Activated naive CD4-positive, alpha-beta T cell treated with anti-CD3 and anti-CD28 coated beads, Interleukin-2, amount 10 ng/mL, durations not matched to agents 5 hours and 36 hours (primary cell): Measurements from ENCODE around the gene FAM72A. TPM values are rescaled to one million over a fixed set of nuclear protein-coding genes. Genes with fewer than 3 reads are reported as not detected.

Source experiments
- total RNA-seq, 2 experiments: library from RNA; stranded (reverse); gene quantifications; one replicate each; pipeline ENCODE4 v1.2.3, GENCODE V29; 2021

The FAM72A gene
- 10 to 100 TPM; 18.2 to 19.2 TPM for total RNA-seq

DNA sequence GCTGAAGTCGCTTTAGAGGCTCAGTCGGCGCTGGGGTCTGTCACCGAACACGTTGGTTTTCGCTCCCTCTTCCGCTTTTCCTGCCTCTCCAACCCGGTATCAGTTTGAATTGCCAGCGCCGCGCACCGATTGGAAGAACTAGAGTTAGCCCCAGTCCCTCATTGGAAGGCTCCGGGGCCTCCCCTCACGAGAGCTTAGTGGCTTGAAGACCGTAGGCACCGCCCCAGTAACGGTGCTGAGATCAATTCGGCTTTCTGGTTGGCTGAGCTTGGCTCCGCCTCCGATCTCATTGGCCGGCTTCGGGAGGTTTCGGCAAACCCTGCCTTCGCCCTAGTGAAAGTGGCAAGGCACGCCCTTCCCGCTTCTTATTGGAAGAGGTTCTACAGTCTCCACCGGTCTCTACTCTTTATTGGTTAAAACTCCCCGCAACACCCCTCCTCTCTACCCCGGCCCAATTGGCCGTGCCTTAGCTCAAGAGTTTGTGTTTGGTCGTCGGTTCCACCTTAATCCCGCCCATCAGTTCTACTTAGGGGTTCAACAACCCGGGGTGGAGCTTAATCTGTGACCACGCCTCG, at the start of gene FAM72A:
Gene FAM72A, minus strand, starts transcription at position 51 of the 575 bp plus-strand sequence. CDS start 814 bp downstream, outside the sequence.

DNA sequence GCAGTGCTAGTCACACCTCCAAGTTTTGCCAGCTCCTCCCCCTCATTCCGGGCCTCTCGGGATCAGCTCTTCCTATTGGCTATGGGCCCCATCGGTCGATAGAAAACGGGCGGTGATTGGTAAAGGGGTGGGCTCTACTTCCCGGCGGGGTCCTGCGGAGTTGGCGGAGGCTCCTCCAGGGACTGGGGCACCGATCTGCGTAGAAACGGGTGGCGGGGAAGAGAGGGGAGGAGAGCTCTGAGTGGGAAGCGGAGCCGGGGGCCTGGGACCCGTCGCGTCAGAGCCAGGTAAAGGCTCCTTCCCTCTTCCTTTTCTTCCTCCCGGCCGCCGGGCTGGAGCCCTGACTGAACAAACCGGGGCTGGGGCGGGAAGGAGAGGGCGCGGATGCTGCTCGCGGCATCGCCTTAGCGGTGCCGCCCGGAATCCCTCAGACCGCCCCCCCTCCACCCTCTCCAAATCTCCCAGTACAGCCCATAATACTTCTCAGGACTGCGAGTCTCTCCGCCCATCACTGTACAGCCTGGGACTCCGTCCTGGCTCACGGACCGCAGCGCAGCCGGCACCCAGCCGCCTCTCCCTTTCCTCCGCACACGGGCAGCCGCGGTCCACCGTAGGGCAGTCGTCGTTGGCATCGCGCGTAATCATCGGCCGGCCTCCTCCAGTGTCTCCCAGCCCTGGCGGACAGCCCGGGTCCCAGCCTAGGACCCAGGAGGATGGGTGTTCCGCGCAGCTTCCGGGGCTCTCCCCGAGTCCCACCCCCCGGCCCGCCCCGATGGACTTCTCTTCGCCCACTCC, 922 bp upstream of the FAM72A start, which contains the start of gene SRGAP2:
Gene SRGAP2, plus strand, starts transcription at position 178 of the 795 bp plus-strand sequence. CDS start 2,430 bp downstream, outside the sequence.

Other genes starting within 250 kb of the FAM72A start
- gene RAB7B, start 199.4 kb downstream of the FAM72A start, total RNA-seq = not detected
- not detected for gene CTSE, start 178.9 kb downstream of the FAM72A start, total RNA-seq
- gene RHEX, start 149.7 kb downstream of the FAM72A start, total RNA-seq = not detected
- not detected for gene AVPR1B, start 85.5 kb downstream of the FAM72A start, total RNA-seq
- 10 to 100 TPM; 63.8 to 65.1 TPM for gene SRGAP2, start 702 bp upstream of the FAM72A start, total RNA-seq